Measurements from ENCODE around the gene DNAJC24.
"Not testable (repeated sequence)": the region's sequence is repeated elsewhere in the genome, so short reads cannot be mapped to it uniquely, and the experiment has no call there.

Gene DNAJC24, protein sequence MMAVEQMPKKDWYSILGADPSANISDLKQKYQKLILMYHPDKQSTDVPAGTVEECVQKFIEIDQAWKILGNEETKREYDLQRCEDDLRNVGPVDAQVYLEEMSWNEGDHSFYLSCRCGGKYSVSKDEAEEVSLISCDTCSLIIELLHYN

DNA sequence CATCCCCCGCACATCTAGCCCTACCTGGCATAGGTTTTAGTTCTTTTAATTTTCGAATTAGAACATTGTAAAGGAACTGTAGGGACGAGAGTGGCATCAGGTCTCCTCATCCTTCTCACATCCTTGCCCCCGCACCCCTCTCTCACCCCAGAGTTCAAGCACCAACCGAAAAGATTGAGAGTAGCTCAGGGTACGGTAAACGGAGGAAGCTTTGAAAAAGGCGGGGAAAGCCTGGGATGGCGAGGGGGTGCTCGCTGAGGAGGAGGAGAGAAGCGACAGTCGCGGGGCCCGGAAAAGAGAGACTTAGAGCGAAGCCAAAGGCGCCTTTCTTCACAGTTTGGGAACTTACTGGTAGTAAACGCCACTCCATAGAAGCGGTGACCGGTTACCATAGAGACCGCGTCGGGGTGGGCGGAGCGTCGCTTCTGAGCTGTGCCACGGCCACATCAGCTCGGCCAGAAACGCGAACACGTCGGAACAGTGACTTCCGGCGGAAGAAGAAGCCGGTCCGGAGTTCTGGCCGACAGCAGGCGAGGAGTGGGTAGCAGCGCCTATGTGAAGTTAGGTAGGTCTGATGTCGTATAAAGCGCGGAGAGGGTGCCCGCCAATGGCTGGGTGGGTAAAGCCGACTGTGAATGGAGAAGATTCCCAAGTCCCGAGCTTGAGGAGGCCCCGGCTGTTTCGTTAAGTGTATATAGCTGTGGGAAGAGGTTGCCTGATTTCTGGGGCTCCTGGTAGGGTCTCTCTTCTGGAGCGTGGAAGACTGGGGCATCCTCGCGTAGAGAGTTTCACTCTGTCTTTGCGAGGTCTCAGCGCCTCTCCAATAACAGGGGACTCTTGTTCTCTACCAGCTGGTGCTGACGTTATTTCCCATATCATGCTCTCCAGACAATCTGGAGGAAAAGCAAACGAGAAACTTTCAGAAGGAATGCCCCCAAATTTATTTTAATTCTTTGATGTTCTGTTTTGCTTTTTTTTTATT is at the start of gene DNAJC24, which contains the start of gene DCDC1:
DNAJC24 (plus strand) TSS at position 513 of the 982 bp plus-strand sequence. CDS start 889 bp downstream, outside the sequence.
DCDC1 (minus strand) TSS at position 392 of the 982 bp plus-strand sequence. CDS start 41,459 bp downstream, outside the sequence.
- peak; percentile 91 to 95 for DNase-seq

DNA sequence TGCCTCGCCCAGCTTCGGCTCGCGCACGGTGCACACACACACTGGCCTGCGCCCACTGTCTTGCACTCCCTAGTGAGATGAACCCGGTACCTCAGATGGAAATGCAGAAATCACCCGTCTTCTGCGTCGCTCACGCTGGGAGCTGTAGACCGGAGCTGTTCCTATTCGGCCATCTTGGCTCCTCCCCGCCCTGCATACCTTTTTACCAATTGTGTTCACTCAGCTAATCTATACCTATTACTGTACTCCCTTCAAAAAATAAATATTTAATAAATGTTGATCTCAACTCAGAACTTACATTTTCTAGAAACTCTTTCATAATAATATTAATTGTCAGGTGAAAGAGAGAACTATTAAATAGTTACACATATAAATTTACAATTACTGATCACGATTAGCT is 48.2 kb upstream of the DNAJC24 start:
- DNase-seq, result not testable (repeated sequence)

DNA sequence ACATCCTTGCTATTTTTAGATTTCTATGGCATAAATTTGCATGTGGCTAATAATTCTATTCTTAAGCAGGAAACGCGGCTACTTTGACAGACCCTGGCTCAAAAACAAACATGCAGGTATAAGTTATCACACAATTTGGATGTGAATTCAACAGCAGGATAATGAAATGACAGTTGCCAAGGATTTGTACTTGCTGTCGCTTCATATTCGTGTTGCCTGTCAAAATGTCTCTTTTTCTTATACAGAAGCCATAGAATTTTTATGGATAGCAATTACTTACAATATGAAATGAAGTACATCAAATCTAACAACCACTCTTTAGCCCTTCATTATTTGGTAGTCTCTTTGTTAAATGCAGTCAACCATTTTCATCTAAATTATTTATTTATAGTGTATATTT is 46.5 kb upstream of the DNAJC24 start:
- peak in 1 of 2 experiments; percentile 24 for DNase-seq

DNA sequence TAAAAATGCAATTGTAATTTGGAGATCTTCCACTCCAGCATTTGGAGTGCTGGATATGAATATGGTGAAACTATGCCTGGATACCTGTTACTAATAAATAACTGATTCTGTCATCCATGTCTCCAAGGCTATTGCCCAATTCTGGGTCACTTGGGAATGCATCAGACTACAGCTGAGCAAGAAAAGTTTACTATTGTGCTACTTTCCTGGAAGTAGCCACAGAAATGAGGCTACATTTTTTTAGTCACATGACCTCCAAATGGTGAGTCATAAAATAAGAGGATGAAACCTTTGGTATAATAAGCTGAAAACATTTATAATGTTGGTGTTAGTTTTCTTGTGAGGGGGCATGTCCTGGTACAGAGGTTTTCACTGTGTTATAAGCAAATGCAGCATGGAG is 44.5 kb upstream of the DNAJC24 start:
- no peak for DNase-seq

DNA sequence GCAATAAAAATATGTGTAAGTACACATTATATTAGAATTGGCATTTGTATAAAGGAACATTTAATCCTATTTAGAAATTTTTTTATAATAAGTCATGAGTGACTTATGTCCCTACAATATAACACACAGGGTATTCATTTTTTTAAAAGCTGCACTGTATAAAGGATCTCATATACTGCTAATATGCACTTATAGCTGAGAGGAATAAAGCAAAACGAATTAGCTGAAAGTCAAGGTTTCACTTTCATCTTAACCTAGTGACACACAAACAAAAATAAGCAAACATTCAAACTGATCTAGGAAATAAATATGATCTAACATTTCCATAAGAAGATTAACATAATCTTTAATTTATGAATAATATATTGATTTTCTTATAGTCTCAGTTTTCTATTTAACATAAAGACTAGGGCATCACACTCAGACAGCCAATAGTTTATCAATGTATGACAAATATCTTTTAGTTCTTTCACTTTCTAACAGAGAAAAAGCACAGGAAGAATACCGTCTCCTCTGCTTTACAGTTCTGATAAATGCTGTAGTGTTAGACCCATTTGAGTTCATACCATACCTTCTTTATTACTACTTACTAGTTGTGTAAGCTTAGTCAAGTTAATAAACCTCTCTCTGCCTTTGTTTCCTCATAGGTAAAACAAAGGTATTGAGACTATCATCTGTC is 43.1 kb upstream of the DNAJC24 start:
- no peak for DNase-seq

DNA sequence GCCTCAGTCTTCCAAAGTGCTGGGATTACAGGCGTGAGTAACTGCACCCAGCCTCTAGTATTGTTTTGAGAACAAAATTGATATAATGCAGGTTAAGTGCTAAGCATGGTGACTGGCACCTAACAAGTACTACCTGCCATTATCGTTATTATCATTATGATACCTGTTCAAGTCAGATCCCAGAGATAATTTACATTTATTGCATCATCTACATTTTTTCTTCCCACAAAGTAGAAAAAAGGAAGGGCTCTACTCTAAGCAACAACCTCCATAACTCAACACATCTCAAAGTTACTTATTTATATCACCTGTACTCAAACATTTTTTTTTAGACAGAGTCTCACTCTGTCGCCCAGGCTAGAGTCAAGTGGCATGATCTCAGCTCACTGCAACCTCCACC is 42.2 kb upstream of the DNAJC24 start:
- DNase-seq, result no peak

DNA sequence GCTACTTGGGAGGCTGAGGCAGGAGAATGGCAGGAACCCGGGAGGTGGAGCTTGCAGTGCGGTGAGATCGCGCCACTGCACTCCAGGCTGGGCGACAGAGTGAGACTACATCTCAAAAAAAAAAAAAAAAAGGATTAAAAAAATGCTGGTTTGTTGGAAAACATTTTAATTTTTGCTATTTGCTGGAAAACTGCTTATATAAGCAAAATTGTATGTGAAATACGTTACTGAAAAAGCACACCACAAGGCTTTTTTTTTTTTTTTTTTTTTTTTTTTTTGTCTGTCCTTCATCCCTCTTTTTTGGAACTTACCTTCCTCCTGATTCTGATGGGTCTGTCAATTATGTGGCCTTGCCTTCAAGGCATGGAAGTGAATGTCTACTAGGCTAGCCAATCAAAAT is 41.0 kb upstream of the DNAJC24 start:
- no peak for DNase-seq

DNA sequence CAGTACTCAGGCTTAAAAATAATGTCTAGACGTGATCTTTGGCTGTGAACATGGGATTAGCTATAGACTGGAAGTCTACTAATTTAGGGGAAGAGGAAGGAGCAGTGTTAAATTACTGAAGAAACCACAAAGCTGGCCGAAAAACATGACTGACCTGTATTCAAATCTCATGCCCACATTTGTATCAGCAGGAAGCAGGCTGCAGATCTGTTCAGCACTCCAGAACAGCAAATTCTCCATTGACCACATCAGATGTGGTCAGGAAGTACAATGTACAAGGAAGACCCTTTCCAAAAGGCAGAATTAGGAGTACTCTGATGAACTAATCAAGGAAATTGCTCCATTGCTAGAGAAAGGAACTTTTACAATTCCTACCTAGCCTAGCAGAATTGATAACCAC is 31.9 kb upstream of the DNAJC24 start:
- DNase-seq, result no peak

DNA sequence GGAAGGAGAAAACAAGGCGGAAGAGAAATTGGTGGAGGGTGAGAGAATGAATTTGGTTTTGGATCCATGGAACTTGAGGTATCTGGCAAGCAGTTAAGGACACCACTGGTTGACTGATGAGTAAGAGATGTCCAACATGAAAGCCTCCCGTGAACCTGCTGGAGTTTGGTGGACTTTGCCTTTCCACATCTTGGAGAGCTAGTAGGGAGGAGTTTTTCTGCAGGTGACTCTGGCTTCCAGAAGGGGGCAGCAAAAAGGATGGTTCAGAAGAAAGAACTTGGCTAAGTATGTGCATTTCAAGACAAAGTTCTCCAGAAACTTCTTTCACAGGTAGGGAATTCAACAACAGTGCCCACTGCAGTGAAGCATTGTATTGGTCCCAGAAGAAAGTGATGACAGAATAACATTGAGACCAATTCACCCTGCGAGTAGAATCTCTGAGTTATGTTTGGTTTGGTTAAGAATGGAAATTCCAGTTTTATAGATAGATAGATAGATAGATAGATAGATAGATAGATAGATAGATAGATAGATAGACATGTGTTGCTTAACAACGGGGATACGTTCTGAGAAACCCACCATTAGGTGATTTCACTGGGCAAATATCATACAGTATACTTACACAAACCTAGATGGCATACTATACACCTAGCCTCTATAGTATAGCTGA is 28.6 kb upstream of the DNAJC24 start:
- DNase-seq, result peak in 1 of 2 experiments; percentile 1

DNA sequence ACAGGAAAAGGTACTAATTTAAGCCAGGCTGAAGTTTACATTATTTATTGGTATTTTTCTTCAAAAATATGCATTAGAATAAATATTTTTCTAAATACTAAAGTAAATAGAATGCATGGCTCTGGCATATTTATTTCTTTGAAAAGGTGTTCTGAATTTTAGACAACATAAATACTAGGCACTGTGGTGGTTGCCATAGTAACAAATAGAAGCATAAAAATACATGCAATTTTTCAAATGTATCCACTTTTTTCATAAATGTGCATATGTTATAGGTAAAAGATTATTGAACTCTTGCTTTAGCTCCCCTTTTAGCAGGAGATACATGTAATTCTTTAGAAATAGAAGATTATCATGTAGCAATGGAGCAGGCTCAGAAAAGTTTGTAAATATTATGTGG is 18.5 kb upstream of the DNAJC24 start:
- no peak for DNase-seq

DNA sequence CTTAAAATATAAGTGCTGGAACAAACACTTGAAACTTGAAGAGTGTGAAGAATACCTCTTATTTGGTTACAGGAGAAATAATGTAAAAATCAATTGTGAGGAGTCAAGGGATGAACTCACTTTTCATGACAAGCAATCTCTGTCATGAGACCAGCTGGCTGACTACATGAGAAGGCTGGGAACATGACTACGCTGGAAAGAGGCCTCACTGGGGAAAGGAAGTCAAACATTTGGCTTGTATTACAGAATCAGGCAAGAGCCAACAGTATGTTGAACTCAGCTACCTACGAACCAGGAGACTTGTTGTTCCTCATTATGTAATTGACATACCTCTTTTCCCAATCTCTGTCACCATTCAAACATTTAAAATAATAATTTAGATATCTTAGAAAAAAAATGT is 14.5 kb upstream of the DNAJC24 start:
- no peak for DNase-seq

DNA sequence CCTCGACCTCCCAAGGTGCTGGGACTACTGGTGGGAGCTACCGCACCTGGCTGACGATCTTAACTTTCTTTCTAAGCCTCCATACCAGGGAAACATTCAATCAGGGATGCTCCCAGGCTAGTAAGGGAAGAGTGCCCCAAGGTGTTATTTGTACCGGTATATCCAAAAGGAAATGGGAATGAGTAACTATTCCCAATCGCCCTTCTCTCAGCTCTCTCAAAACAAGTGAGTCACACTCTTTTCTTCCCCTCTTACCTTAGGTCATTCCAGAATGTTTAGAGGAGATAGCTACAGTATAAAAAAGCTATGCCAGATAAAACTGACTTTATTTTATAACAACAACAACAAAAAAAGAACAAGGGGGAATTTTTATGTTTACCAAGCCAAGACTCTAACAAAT is 13.8 kb upstream of the DNAJC24 start:
- no peak for DNase-seq

DNA sequence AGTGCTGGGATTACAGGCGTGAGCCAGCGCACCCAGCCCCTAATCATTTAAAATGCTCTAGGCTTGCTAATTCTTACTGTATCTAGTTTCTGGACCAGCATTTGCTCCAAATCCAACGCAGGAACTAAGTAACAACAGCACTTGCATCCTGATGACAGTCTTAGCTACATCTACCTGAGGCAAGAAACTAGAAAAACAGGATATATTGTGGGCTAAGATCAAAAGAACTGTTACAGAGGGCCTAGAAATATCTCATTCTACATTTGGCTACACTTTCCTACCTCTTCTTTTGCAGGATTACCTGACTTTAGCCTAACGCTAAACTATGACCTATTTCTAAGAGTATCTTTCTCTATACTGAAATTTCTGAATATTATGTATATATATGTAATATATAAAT is 7.9 kb upstream of the DNAJC24 start:
- no peak for DNase-seq

DNA sequence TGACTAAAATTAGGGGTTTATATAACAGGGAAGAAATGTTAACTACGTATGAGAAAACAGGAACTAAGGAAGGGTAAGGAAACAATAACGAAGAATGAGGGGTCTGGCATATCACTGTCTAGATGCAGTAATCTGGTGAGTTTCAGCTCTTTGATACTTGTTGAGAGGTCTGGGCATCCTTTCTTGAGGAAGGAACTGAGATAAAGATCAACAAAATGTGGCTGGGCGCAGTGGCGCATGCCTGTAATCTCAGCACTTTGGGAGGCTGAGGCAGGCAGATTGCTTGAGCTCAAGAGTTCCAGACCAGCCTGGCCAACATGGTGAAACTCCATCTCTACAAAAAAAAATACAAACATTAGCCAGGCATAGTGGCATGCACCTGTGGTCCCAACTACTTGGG is 2.9 kb upstream of the DNAJC24 start:
- DNase-seq, result no peak

DNA sequence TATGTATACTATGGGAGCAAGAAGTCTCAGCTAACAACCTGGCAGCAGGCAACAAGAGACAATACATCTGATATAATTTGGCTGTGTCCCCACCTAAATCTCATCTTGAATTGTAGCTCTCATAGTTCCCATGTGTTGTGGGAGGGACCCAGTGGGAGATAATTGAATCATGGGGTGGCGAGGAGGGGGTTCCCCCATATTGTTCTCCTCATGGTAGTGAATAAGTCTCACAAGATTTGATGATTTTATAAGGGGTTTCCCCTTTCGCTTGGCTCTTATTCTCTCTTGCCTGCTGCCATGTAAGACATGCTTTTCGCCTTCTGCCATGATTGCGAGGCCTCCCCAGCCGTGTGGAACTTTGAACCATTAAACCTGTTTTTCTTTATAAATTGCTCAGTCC is 6.2 kb downstream of the DNAJC24 start:
- DNase-seq, result no peak

DNA sequence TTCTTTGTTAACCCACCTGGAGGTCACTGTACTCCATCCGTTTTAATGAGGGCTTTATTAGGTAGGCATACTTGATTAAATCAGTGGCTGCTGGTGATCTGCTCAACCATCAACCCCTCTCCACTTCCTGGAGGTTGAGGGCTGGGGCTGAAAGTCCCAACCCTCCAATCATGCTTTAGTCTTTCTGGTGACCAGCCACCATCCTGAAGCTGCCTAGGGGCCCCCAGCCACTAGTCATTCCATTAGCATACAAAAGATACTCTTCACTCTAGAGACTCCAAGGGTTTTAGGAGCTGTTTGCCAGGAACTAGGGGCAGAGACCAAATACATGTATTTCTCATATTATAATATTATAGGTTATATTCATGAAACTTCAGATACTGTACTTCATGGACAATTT is 13.5 kb downstream of the DNAJC24 start:
- no peak for DNase-seq

DNA sequence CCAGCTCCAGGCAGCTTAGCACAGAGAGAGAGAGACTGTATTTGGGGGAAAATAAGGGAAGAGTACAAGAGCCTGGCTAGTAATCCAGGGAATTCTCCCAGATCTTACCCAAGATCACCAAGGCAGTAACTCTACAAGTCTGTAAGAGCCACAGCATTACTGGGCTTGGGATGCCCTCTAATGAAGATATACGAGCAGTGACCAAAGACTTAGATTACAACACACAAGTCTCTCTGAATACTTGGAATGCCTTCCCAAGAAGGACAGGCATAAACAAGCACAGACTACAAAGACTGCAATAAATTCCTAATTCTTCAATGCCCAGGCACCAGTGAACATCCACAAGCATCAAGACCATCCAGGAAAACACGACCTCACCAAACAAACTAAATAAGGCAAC is 17.7 kb downstream of the DNAJC24 start:
- no peak for DNase-seq

DNA sequence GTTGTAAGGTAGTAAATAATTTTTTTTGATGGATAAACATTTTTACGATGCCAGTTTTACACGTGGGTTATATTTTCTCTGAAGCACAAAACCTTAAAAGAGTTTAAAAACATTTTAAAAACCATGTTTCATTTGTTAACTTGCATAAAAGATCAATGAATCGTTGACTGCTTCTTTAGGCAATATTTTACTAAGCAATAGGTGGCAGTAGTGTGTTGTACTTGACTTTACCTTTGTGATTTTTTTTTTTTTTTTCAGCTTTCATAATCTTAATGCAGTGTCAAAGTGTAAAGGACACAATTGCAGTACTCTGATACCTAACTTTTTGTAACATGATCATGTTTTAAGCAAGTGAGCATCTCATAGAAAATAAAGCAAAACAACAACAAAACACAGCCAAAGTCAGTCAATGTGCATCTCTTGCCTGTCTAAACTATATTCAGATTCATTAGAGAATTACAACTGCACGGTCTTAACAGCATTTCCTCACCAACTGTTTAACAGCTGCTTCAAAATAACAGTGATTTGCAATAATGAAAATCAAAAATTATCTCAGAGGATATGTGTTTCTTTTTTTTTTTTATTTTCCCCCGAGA is 27.7 kb downstream of the DNAJC24 start:
- DNase-seq, result peak; percentile 35 to 50

DNA sequence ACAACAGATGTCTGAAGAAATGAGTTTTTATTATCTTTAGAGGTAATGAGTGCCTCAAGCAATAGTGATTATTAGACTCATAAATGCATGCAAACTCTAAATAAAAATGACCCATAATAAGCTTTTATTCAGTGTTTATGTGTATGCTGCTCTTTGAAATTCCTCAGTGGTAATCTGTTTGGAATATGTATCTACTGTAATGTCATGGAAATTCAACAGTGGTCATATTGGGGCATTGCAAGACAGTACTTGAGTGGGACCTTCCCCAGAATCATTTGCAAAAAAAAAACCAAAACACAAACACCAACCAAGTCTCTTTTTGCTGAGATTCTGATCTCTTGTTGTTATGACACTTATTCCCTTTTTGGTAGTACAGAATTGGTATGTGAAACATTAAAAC is 35.0 kb downstream of the DNAJC24 start:
- no peak for DNase-seq

DNA sequence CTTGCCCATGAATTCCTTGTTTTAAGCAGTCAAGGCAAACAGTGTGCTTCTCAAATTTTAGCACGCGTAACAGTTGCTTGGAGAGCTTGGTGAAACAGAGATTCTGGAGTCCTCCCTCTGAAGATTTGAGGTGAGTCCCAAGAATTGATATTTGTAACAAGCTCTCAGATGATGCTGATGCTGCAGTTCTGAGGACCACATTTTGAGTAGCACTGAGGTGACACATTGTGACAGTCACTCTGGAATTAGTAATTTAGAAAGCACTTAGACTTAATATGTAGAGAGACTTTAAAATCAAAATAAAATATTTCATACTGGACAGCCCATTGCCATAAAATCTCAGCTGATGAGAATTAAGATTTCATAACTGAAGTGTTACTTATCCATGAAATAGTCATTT is 38.5 kb downstream of the DNAJC24 start:
- no peak for DNase-seq

DNA sequence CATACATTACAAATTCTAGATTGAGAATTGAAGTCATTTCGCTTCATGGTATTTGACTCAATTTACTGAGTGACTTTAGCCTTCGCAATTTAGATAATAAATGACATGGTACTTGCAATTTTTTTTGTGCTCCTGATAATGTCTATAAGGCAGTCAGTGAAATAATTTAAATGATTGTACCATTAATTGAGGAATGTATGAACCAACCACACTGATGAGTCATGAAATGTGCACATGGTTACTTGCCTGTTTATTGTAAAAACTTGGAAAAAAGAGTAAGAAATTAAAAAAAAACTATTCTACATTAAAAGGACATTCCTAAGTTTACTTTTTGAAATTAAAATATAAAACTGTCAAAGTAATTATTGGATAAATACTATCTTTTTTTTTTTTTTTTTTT is 43.3 kb downstream of the DNAJC24 start:
- DNase-seq, result no peak

DNA sequence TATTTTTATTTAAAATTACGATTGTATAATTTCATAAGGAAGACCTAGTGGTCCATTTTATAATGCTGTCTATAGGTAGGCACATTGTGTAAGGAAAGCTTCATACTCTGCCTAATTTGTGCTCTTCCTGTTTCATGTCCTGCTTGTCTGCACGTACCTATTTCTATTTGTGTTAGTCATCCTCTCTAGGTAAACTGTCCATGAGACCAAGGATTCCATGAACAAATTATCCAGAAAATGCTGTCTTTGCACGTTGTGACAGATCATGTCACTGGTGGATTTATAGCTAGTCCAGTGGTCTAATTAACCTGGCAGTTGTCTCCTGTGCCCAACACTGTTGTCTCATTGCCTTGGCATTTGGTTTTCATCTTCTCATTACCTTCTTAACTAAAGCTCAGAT is 44.7 kb downstream of the DNAJC24 start:
- no peak for DNase-seq

DNA sequence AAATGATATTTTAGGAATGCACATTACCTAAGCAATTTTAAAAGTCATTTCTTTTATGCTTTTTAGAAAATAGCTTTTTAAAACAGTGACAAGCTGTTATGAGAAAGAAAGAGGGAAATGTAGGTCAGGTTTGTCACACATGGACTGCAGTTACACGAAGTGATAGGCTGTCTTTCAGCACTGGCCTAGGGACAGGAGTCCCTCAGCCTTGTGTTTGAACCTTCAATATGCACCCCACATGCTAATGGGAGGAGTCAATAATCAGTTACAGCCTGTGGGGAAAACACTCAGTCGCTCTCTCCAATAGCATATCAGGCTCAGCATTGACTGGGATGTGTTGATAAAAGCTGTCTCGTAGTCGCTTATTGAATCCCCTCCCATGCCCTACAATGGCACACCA is 45.8 kb downstream of the DNAJC24 start:
- DNase-seq, result no peak

Data from NCI-H2081 (cell line).